IPS-15b (cell line): ENCODE results near the gene EPB41L3.
"Not testable (repeated sequence)": the region's sequence is repeated elsewhere in the genome, so short reads cannot be mapped to it uniquely, and the experiment has no call there.

Experiments used
- H3K27me3 ChIP-seq: one replicate; pipeline ENCODE4 v1.6.1; 2013; ENCODE audit warnings: low read length; ENCODE audit not compliant: control insufficient read depth, insufficient read depth
- H3K36me3 ChIP-seq: one replicate; pipeline ENCODE4 v1.6.1; 2013; ENCODE audit warnings: low read length; ENCODE audit not compliant: control insufficient read depth, insufficient read depth
- H3K4me1 ChIP-seq: one replicate; pipeline ENCODE4 v1.6.1; 2013; ENCODE audit warnings: mild to moderate bottlenecking, low read length; ENCODE audit not compliant: control insufficient read depth, insufficient read depth
- H3K4me3 ChIP-seq: one replicate; pipeline ENCODE4 v1.5.1; 2013; ENCODE audit warnings: low read depth, low read length
- H3K9ac ChIP-seq: one replicate; pipeline ENCODE4 v1.6.1; 2013; ENCODE audit warnings: low read depth, mild to moderate bottlenecking, low read length
- H3K9me3 ChIP-seq: one replicate; pipeline ENCODE4 v1.6.1; 2013; ENCODE audit warnings: mild to moderate bottlenecking, low read length; ENCODE audit not compliant: control insufficient read depth, insufficient read depth

The EPB41L3 gene

DNA sequence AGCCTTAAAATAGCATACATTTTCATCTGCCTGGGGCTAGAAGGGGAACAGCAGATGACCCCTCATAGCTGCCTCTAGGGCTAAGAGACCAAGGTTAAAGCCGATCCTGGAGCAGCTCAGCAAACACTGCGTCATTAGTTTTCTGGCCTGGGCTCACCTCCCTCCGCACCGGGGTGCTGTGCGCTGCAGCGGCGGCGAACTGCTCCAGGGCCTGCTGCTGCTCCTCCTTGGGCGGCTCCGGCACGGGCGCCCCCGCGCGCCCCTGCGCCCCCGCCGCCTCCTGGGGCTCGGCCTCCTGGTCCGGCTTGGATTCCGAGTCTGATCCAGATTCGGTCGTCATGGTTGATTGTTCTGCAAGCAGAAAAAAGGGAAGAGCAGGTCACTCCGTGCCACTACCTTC, 55.0 kb downstream of the EPB41L3 start:
- no peak overlapping the region for H3K4me3 ChIP-seq
- H3K4me1 ChIP-seq, result no peaks in the 10 kb centered on the region
- no peaks in the 10 kb centered on the region for H3K27me3 ChIP-seq
- no peaks in the 10 kb centered on the region for H3K36me3 ChIP-seq
- H3K9ac ChIP-seq, result no peak overlapping the region
- H3K9me3 ChIP-seq, result no peaks in the 10 kb centered on the region

GRCh38 chr18:5488044-5488443, 55.8 kb downstream of the EPB41L3 start:
- H3K27me3 ChIP-seq, H3K9ac ChIP-seq, H3K4me3 ChIP-seq, H3K4me1 ChIP-seq, H3K36me3 ChIP-seq, H3K9me3 ChIP-seq: not testable (repeated sequence)

GRCh38 chr18:5484526-5484925, 59.3 kb downstream of the EPB41L3 start:
- H3K4me1 ChIP-seq, result peaks cover 10% of the 10 kb centered on the region

GRCh38 chr18:5481621-5482020, 62.2 kb downstream of the EPB41L3 start:
- peaks cover 10% of the 10 kb centered on the region for H3K4me1 ChIP-seq
- no peaks in the 10 kb centered on the region for H3K9me3 ChIP-seq
- no peak overlapping the region for H3K9ac ChIP-seq
- H3K4me3 ChIP-seq, result no peak overlapping the region
- H3K36me3 ChIP-seq, result no peaks in the 10 kb centered on the region
- H3K27me3 ChIP-seq, result no peaks in the 10 kb centered on the region

More at GRCh38 chr18:5484526-5484925, 59.3 kb downstream of the EPB41L3 start:
- no peak overlapping the region for H3K9ac ChIP-seq
- H3K9me3 ChIP-seq, result no peaks in the 10 kb centered on the region
- H3K27me3 ChIP-seq, result no peaks in the 10 kb centered on the region
- H3K36me3 ChIP-seq, result no peaks in the 10 kb centered on the region
- no peak overlapping the region for H3K4me3 ChIP-seq

- H3K9ac ChIP-seq, result no peak overlapping the region
- no peak overlapping the region for H3K4me3 ChIP-seq
- H3K27me3 ChIP-seq, result no peaks in the 10 kb centered on the region
- H3K36me3 ChIP-seq, result no peaks in the 10 kb centered on the region
- peaks cover 10% of the 10 kb centered on the region for H3K4me1 ChIP-seq
- H3K9me3 ChIP-seq, result no peaks in the 10 kb centered on the region
Observed at GRCh38 chr18:5478261-5478660, 65.5 kb downstream of the EPB41L3 start.

DNA sequence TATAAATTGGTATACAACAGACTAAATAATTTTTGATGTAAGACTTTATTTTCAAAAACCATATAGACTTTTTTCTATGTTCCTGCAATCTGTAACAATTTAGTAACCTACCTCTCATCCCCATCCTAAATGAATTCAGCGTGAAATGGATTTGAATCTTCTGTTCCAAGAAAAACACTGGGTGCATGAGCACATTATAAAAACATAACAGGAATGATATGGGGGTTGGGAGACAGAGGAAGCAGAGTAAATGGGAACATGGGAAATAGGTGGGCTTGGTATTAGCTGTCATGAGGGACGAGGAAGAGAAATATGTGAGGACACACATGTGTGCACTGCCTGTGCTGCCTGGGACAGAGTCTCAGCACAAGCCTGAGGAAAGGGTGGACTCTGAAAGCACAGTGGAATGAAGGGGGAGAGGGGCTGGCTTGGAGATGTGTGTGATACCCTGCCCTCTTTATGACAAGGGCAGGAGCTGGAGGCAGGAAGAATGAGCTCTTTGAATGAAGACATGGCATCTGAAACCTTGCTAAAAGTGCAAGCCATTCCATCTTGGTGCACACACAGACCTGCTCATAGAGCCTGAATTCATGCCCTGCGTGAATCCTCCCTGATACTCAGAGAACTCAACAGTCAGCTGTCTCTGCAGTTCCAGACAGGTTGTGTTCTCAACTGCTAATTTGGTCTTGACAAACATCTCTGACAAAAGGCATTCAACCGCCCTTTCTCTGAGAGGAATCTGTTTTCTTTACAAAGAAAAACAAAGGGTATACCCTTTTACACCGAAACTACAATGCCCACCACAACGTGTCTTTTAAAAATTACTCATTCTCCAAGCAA, 66.6 kb downstream of the EPB41L3 start:
- no peak overlapping the region for H3K9ac ChIP-seq
- H3K27me3 ChIP-seq, result no peaks in the 10 kb centered on the region
- no peaks in the 10 kb centered on the region for H3K36me3 ChIP-seq
- no peak overlapping the region for H3K4me3 ChIP-seq
- H3K9me3 ChIP-seq, result no peaks in the 10 kb centered on the region
- H3K4me1 ChIP-seq, result peaks cover 10% of the 10 kb centered on the region

DNA sequence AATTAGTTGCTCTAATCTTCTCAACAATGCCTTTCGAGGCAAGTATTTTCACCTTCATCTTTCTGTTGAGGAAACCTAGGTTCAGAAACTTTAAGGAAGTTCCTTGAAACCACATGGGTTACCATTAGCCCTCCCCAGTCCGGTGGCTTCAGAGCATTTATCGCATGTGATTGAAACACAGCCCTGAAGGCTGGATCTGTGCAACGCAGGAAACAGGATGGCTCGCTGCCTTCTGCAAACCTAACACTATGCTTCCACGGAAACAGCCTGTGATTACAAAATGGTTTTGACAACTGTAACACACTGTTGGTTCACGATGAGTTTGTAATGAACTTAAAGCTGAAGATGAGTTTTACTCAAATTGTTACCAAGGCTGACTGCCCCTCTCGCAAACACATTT, 68.5 kb downstream of the EPB41L3 start:
- no peak overlapping the region for H3K4me3 ChIP-seq
- H3K36me3 ChIP-seq, result no peaks in the 10 kb centered on the region
- peaks cover 5% of the 10 kb centered on the region for H3K4me1 ChIP-seq
- H3K9me3 ChIP-seq, result no peaks in the 10 kb centered on the region
- no peaks in the 10 kb centered on the region for H3K27me3 ChIP-seq
- H3K9ac ChIP-seq, result no peak overlapping the region

DNA sequence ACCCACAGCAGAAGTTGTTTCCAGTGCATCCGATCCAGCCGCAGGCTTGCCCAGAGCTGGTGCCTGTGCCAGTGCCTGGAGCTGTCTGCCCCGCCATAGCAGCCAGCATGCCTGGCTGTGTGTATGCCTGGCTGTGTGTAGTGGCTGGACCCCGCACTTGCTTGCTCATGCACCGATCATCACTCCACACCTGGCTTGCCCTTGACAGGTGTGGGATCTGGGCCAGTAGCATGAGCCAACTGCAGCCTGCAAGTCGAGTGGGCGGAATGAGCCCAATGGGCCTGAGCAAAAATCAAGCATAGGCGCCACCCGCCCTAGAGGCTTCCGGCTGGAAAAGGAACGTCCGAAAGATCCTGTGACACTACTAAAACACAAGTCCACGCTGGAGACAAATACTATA, 74.5 kb downstream of the EPB41L3 start:
- Histone ChIP-seq H3K27me3 (no peaks in the 10 kb centered on the region), H3K4me3 (no peak overlapping the region), H3K4me1 (no peaks in the 10 kb centered on the region), H3K9ac (no peak overlapping the region), H3K36me3 (no peaks in the 10 kb centered on the region), H3K9me3 (no peaks in the 10 kb centered on the region)

DNA sequence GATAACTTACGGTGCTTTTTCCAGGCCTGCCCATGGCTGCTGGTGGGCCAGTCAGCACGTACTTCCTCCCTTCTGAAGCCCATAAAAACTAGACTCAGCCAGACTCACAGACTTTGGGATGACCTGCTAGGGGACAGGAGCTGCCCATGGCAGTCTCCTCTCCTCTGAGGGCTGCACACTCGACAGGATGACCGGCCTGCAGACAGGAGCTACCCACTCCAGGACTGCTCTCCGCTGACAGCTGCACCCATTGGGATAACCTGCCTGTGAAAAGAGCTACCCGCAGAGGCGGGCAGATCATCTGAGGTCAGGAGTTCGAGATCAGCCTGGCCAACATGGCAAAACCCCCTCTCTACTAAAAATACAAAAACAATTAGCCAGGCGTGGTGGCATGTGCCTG, 75.4 kb downstream of the EPB41L3 start:
- H3K9ac ChIP-seq, result no peak overlapping the region
- H3K36me3 ChIP-seq, result no peaks in the 10 kb centered on the region
- H3K4me1 ChIP-seq, result no peaks in the 10 kb centered on the region
- H3K4me3 ChIP-seq, result no peak overlapping the region
- no peaks in the 10 kb centered on the region for H3K9me3 ChIP-seq
- no peaks in the 10 kb centered on the region for H3K27me3 ChIP-seq

- Histone ChIP-seq H3K36me3 (no peaks in the 10 kb centered on the region), H3K27me3 (no peaks in the 10 kb centered on the region), H3K9ac (no peak overlapping the region), H3K4me1 (no peaks in the 10 kb centered on the region), H3K4me3 (no peak overlapping the region), H3K9me3 (no peaks in the 10 kb centered on the region)
Observed at GRCh38 chr18:5467671-5468070, 76.1 kb downstream of the EPB41L3 start.

DNA sequence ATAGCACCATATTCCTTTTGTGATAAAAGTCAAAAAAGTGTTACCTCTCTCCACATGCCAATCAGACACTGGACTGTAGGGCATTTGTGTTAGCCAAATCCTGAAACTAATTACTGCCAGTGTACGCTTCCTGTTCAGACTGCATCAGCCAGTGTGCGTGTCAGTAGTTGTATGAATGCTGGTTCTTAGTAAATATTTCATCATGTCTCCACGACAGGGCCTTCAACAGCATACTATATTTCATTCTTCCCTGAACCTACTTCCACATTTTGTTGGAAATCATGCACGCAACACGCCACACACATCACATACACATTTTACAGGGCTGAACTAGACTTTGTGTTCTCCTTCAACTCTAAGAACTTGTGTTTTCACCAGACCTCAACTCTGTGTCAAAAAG, 77.5 kb downstream of the EPB41L3 start:
- H3K9me3 ChIP-seq, result no peaks in the 10 kb centered on the region
- no peak overlapping the region for H3K4me3 ChIP-seq
- no peaks in the 10 kb centered on the region for H3K4me1 ChIP-seq
- H3K27me3 ChIP-seq, result no peaks in the 10 kb centered on the region
- H3K36me3 ChIP-seq, result no peaks in the 10 kb centered on the region
- H3K9ac ChIP-seq, result no peak overlapping the region

- no peak overlapping the region for H3K4me3 ChIP-seq
- no peak overlapping the region for H3K9ac ChIP-seq
- no peaks in the 10 kb centered on the region for H3K4me1 ChIP-seq
- H3K27me3 ChIP-seq, result no peaks in the 10 kb centered on the region
- no peaks in the 10 kb centered on the region for H3K9me3 ChIP-seq
- no peaks in the 10 kb centered on the region for H3K36me3 ChIP-seq
Observed at GRCh38 chr18:5464251-5464650, 79.5 kb downstream of the EPB41L3 start.
